ENCODE results near the gene ATP5MC2.

DNA sequence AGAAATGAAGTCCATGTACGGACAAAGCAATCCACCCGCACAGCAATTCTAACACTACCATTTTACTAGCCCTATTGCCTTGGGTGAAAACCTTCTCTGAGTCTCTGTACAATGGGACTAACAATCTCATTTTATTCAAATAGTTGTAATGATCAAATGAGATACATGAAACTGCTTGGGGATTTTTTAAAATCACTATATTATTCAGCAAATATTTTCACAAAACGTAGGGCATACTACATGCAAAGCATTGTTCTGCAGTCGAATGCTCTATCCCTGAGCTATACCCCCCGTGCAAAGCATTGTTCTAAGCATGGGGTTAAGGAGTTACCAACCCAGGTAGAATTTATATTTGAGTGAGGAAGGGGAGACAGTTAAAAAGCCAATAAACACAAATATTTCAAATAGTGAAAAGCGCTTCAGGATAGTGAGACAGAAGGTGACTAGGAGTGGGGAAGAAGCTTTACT is 49.1 kb downstream of the ATP5MC2 start:
- no peak for TF ChIP-seq EZH2phosphoT487 (conservative IDR thresholded peaks at IDR 0.05; ENCODE audit: low read length)
- TF ChIP-seq CTCF (IDR thresholded peaks at IDR 0.05; ENCODE audit: insufficient read depth, low read length, poor library complexity, severe bottlenecking) = no peak

Measured in SU-DHL-6 (cell line).